Heart right ventricle (tissue), 16 donors: Measurements from ENCODE around the gene THSD7B. TPM values are rescaled to one million over a fixed set of nuclear protein-coding genes. Genes with fewer than 3 reads are reported as not detected.

ENCODE experiments used
- ATAC-seq, 8 donors: fragments of 200-7000 bp; cut with Tn5 transposase; one replicate each; pipeline ENCODE4 v1.9.1; 2020; ENCODE audit warnings: mild to moderate bottlenecking in 8 of 8, moderate library complexity in 8 of 8, moderate number of reproducible peaks in 1 of 8
- DNase-seq, 2 donors: peaks; one replicate each; pipeline ENCODE4 v3.0.0-alpha.2; 2020
- H3K27ac ChIP-seq, 10 donors: fragments of 200-600 bp; sonication (generic) in 2 of 10; one replicate each; pipeline versions ENCODE4 v1.5.0 to v1.8.0; 2020 to 2022; ENCODE audit warnings: mild to moderate bottlenecking in 3 of 10
- H3K27me3 ChIP-seq, 7 donors: fragments of 200-600 bp; one replicate each; pipeline ENCODE4 v1.8.0; 2021 to 2022; ENCODE audit warnings: mild to moderate bottlenecking in 2 of 7
- H3K36me3 ChIP-seq, 9 donors: fragments of 200-600 bp; sonication (generic) in 1 of 9; one replicate each; pipeline versions ENCODE4 v1.5.0 to v1.8.0; 2020 to 2022; ENCODE audit warnings: mild to moderate bottlenecking in 2 of 9
- H3K4me1 ChIP-seq, 9 donors: fragments of 200-600 bp; sonication (generic) in 1 of 9; one replicate each; pipeline versions ENCODE4 v1.5.0 to v1.8.0; 2020 to 2022; ENCODE audit warnings: mild to moderate bottlenecking in 4 of 9
- H3K4me3 ChIP-seq, 10 donors: fragments of 200-600 bp; sonication (generic) in 2 of 10; one replicate each; pipeline versions ENCODE4 v1.5.0 to v1.8.0; 2020 to 2022; ENCODE audit warnings: mild to moderate bottlenecking in 7 of 10, moderate library complexity in 2 of 10
- H3K9me3 ChIP-seq, 11 donors: fragments of 200-600 bp in 10 of 11; sonication (generic) in 2 of 11; one replicate each; pipeline versions ENCODE4 v1.5.0 to v1.8.0; 2013 to 2022; ENCODE audit warnings: mild to moderate bottlenecking in 2 of 11, control low read depth in 1 of 11, moderate library complexity in 1 of 11
- CTCF ChIP-seq, 9 donors: fragments of 200-600 bp; sonication (generic) in 2 of 9; IDR thresholded peaks; one replicate each; pipeline versions ENCODE4 v1.5.0 to v1.8.0; 2021 to 2022; ENCODE audit warnings: antibody characterized with exemption in 9 of 9, mild to moderate bottlenecking in 5 of 9, moderate library complexity in 1 of 9
- WGBS, 2 donors: extraction: QIAGEN DNeasy Blood & Tissue Kit; methylation state at CpG; one replicate each; pipeline ENCODE4 v1.1.7; 2013; ENCODE audit warnings: inconsistent platforms in 1 of 2; 5-methylcytosine and 5-hydroxymethylcytosine counted together
- intact Hi-C, 10 donors: fragments of 100-400 bp; cut with DNase I; formaldehyde crosslinking; loops; one replicate each; pipeline versions ENCODE4 v1.11.1 to v1.14.2; 2022
- polyA plus RNA-seq, 2 donors: library from polyadenylated mRNA; stranded (reverse); fragments of 200-250 nt; gene quantifications; one replicate each; pipeline ENCODE4 v1.2.3, GENCODE V29; 2013
- total RNA-seq, 10 donors: library from RNA; stranded (reverse); fragmentation: NEBNext Ultra II Directional in 3 of 10; extraction: Animal tissue kit (Norgen Biotek cat#: 25700) in 3 of 10; gene quantifications; one replicate each; pipeline versions ENCODE4 v1.2.1 to v1.2.4, GENCODE V29; 2021 to 2023
- donor health status: Arrhythmogenic right ventricular cardiomyopathy.
- donor health status: ischemic (EF 13 %, LVEDD 7.1; RV severe dilation, severe dysfunction).
- donor health status: healthy with polysubstance abuse.
- donor health status: DM: no; HTN: yes; CAD: no.
- donor health status: DM: no; HTN: no; CAD: no.
- donor health status: ischemic (EF 25% LVEDD 6.9; RV normal size, moderate dysfunction).
- donor health status: ischemic (EF 25% LVEDD 5.7; RV mildly dilated, moderate dysfunction).
- donor health status: healthy.
- donor health status: DM: yes; HTN: yes; CAD: no.
- donor health status: Ischemic cardiomyopathy.
- donor health status: ischemic (EF 35%, LVEDD 5.7; RV mildly dilated, moderate dysfunction).
- donor health status: nonischemic (EF 11% LVEDD 7.7; RV severe dilation, severe dysfunction).
- donor health status: DM: yes; HTN: yes; CAD: no.
- donor health status: PGD.
- donor health status: ischemic (EF 29% LVEDD 5.4; RV normal size, mild dysfunction).
- donor health status: nonischemic (EF 23%, LVEDD 6.1; RV moderate dilation, normal function).

The THSD7B gene
- total and polyA plus RNA-seq, 12 donors = 0.01 to 0.39 (median 0.18) TPM

GRCh38 chr2:137449454-137449853 lies 684.1 kb downstream of the THSD7B start:
- ATAC-seq = no peak
- no peak overlapping the region for H3K4me3 ChIP-seq
- H3K36me3 ChIP-seq = no peaks in the 10 kb centered on the region
- TF ChIP-seq CTCF (IDR thresholded peaks at IDR 0.05) = no peak
- H3K27me3 ChIP-seq = no peaks in the 10 kb centered on the region
- no peak for DNase-seq
- peaks cover 0 to 7% (median 0%) of the 10 kb centered on the region in 11 donors for H3K9me3 ChIP-seq
- no peaks in the 10 kb centered on the region for H3K4me1 ChIP-seq
- H3K27ac ChIP-seq = no peak overlapping the region
- intact Hi-C loops = no loop called here

GRCh38 chr2:137454886-137455285 lies 689.5 kb downstream of the THSD7B start:
- intact Hi-C loops = no loop called here
- WGBS, 2 donors = 48 to 75% methylated on average over 2 of the region's 2 CpGs

DNA sequence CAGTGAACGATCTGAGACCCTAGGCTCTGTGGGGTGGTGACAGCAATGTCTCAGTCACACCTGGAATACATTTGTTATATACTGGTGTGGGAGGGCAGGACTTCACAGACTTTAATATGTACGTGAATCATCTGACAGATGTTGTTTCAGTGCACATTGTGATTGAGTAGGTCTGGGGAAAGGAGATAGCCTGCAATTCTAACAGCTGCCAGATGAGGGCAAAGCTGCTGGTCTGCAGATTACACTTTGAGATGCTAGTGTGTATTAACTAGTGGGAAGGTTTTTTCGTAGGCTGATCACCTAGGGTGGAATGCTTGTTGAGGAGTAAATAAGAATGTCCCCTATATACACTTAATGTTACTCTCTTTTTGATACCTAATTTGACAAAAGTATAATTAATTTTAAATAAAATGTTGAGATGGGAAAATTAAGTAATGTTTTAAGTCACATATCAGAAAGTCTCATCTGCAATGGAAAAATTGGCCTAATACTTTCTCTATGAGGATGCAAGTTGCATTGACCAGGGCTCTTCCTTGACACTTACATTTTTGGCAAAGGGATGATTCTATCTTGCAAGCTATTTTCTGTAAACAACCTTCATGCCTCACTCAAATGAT lies 702.0 kb downstream of the THSD7B start:
- intact Hi-C loops = loop anchor here in 6 of 10 donors (2.0 to 10.0 kb wide), 3 partner anchors 367 to 371 kb away; no protein-coding TSS in a partner anchor

More at GRCh38 chr2:137454886-137455285, 689.5 kb downstream of the THSD7B start:
- ATAC-seq = no peak
- Histone ChIP-seq H3K4me1 (no peaks in the 10 kb centered on the region), H3K4me3 (no peak overlapping the region), H3K36me3 (no peaks in the 10 kb centered on the region), H3K27ac (no peak overlapping the region), H3K9me3 (peaks cover 0 to 12% (median 0%) of the 10 kb centered on the region in 11 donors), H3K27me3 (no peaks in the 10 kb centered on the region)
- no peak for TF ChIP-seq CTCF (IDR thresholded peaks at IDR 0.05)
- DNase-seq = no peak

GRCh38 chr2:137493261-137493660 lies 727.9 kb downstream of the THSD7B start:
- H3K27ac ChIP-seq = no peak overlapping the region
- ATAC-seq = no peak
- no peaks in the 10 kb centered on the region for H3K36me3 ChIP-seq
- no peak for DNase-seq
- TF ChIP-seq CTCF (IDR thresholded peaks at IDR 0.05) = no peak
- H3K4me3 ChIP-seq = no peak overlapping the region
- H3K27me3 ChIP-seq = no peaks in the 10 kb centered on the region
- intact Hi-C loops = no loop called here
- 61 to 66% methylated on average over 5 of the region's 5 CpGs for WGBS, 2 donors
- no peaks in the 10 kb centered on the region for H3K9me3 ChIP-seq
- H3K4me1 ChIP-seq = no peaks in the 10 kb centered on the region

More for the DNA sequence above, 702.0 kb downstream of the THSD7B start:
- Histone ChIP-seq H3K36me3 (no peaks in the 10 kb centered on the region), H3K4me1 (no peaks in the 10 kb centered on the region), H3K27ac (no peak overlapping the region), H3K4me3 (no peak overlapping the region), H3K27me3 (no peaks in the 10 kb centered on the region), H3K9me3 (no peaks in the 10 kb centered on the region)
- WGBS, 2 donors = 35 to 39% methylated on average over 3 of the region's 3 CpGs
- ATAC-seq = peak in 2 of 8 donors; percentile 47 to 51
- DNase-seq = peak in 1 of 2 donors; percentile 26
- TF ChIP-seq CTCF (IDR thresholded peaks at IDR 0.05) = peak in 8 of 9 donors; percentile 10 to 71 (median 52)
